Endothelial cell of umbilical vein (primary cell): ENCODE data around the gene SDK2. TPM values are rescaled to one million over a fixed set of nuclear protein-coding genes. Genes with fewer than 3 reads are reported as not detected.

Experiments
- BruUV-seq: library from RNA; stranded (reverse); fragments of 400-500 nt; replicated peaks from 2 replicates; lab custom pipeline; 2021; lab: Mats Ljungman, UMichigan
- CTCF ChIA-PET: fragments of 300-600, 350-600 bp; sonication (Branson Sonifier 250); formaldehyde crosslinking; loops from one replicate; lab custom pipeline; 2021; ENCODE audit warnings: antibody characterized with exemption, inconsistent platforms; lab: Charles Lee
- POLR2A ChIA-PET: fragments of 300-600, 350-600 bp; sonication (Branson Sonifier 250); formaldehyde crosslinking; loops from one replicate; lab custom pipeline; 2021; ENCODE audit warnings: antibody characterized with exemption, inconsistent platforms; lab: Charles Lee
- DNase-seq: peaks from one replicate; pipeline ENCODE4 v3.0.0-alpha.2; 2011; ENCODE audit warnings: low read depth, low spot score
- FAIRE-seq: peaks from 2 replicates; lab custom pipeline; 2011; peaks lifted over from hg19 to GRCh38; lab: Jason Lieb, UNC
- H2AFZ ChIP-seq: 2 replicates; pipeline ENCODE4 v1.6.0; 2012; ENCODE audit warnings: low read depth, low read length, control low read depth, inconsistent platforms
- H3K27ac ChIP-seq: 2 replicates; pipeline ENCODE4 v1.5.1; 2011; ENCODE audit warnings: low read depth, mild to moderate bottlenecking, control low read depth, low read length, moderate library complexity; ENCODE audit not compliant: insufficient read depth
- H3K27me3 ChIP-seq, 2 experiments: 2 replicates each; pipeline versions ENCODE4 v1.6.0 to v1.6.1; 2011; ENCODE audit warnings: low read length in 2 of 2, mixed read lengths in 1 of 2; ENCODE audit not compliant: control insufficient read depth in 2 of 2, insufficient read depth in 2 of 2
- H3K36me3 ChIP-seq, 2 experiments: 2 replicates in 1 of 2; 3 replicates in 1 of 2; pipeline ENCODE4 v1.5.1; 2011; ENCODE audit warnings: low read length in 2 of 2, mild to moderate bottlenecking in 1 of 2, moderate library complexity in 1 of 2; ENCODE audit not compliant: control insufficient read depth in 2 of 2, insufficient read depth in 2 of 2; ENCODE audit errors: extremely low read depth in 1 of 2
- H3K4me1 ChIP-seq: 3 replicates; pipeline ENCODE4 v1.5.1; 2011; ENCODE audit warnings: mild to moderate bottlenecking, low read length; ENCODE audit not compliant: control insufficient read depth, insufficient read depth; ENCODE audit errors: extremely low read depth
- H3K4me2 ChIP-seq: 2 replicates; pipeline ENCODE4 v1.6.1; 2011; ENCODE audit warnings: low read length, control low read depth, mixed read lengths; ENCODE audit not compliant: insufficient read depth
- H3K4me3 ChIP-seq, 3 experiments: fragments of 200-600 bp in 1 of 3; sonication (generic), shearing (Covaris generic) in 1 of 3; replicated peaks in 1 of 3; 2 replicates each; pipeline ENCODE4 v1.5.1; 2011 to 2016; ENCODE audit warnings: control low read depth in 3 of 3, low read length in 3 of 3, mild to moderate bottlenecking in 2 of 3, inconsistent platforms in 1 of 3, low read depth in 1 of 3, moderate library complexity in 1 of 3; ENCODE audit not compliant: insufficient read depth in 1 of 3
- H3K79me2 ChIP-seq: 2 replicates; pipeline ENCODE4 v1.6.0; 2012; ENCODE audit warnings: low read length, inconsistent platforms; ENCODE audit not compliant: control insufficient read depth, insufficient read depth
- H3K9ac ChIP-seq: replicated peaks from 2 replicates; pipeline ENCODE3; 2011; ENCODE audit warnings: low read length, control low read depth; ENCODE audit not compliant: insufficient read depth; ENCODE audit errors: extremely low read depth
- H3K9me1 ChIP-seq: replicated peaks from 3 replicates; pipeline ENCODE4 v1.6.0; 2011; ENCODE audit warnings: mild to moderate bottlenecking, low read length; ENCODE audit not compliant: control insufficient read depth, insufficient read depth; ENCODE audit errors: extremely low read depth
- H3K9me3 ChIP-seq: replicated peaks from 2 replicates; pipeline ENCODE4 v1.5.1; 2012; ENCODE audit warnings: low read length, inconsistent platforms; ENCODE audit not compliant: control insufficient read depth, insufficient read depth
- H4K20me1 ChIP-seq: replicated peaks from 2 replicates; pipeline ENCODE3; 2011; ENCODE audit warnings: mild to moderate bottlenecking, low read length; ENCODE audit not compliant: control insufficient read depth, insufficient read depth; ENCODE audit errors: extremely low read depth
- EZH2 ChIP-seq: IDR thresholded peaks from 2 replicates; pipeline ENCODE4 v1.6.1; 2012; ENCODE audit warnings: borderline replicate concordance, low read depth, mild to moderate bottlenecking, moderate library complexity, low read length, inconsistent platforms; ENCODE audit not compliant: severe bottlenecking
- FOS ChIP-seq: IDR thresholded peaks from 2 replicates; pipeline ENCODE4 v1.6.1; 2011; ENCODE audit warnings: mild to moderate bottlenecking, low read length, moderate library complexity, borderline replicate concordance; ENCODE audit not compliant: insufficient read depth
- JUN ChIP-seq: IDR thresholded peaks from 2 replicates; pipeline ENCODE4 v1.6.1; 2011; ENCODE audit warnings: borderline replicate concordance, low read depth; ENCODE audit not compliant: insufficient read length, insufficient read depth
- POLR2A ChIP-seq: IDR thresholded peaks from 2 replicates; pipeline ENCODE4 v1.6.1; 2012; ENCODE audit warnings: low read depth, mild to moderate bottlenecking, control low read depth, low read length
- dilution Hi-C: fragments of 300-500 bp; cut with MboI; formaldehyde crosslinking; loops from one replicate; pipeline ENCODE4 v1.15.0; 2019; ENCODE audit warnings: low sequenced_read_pairs; ENCODE audit not compliant: extremely low pct_ligation_motif_present
- intact Hi-C: fragments of 100-400 bp; cut with micrococcal nuclease; formaldehyde crosslinking; loops from one replicate; pipeline ENCODE4 v1.10.0; 2022
- polyA plus RNA-seq, 4 experiments: library from polyadenylated mRNA; depleted of rRNA in 3 of 4; stranded (reverse) in 3 of 4; unstranded in 1 of 4; fragments of >200 nt; gene quantifications; 2 replicates each; pipeline versions ENCODE4 v1.2.1 to v1.2.3, GENCODE V29; 2011 to 2012; ENCODE audit warnings: missing spikeins in 1 of 4
- total RNA-seq: library from RNA; stranded (reverse); gene quantifications from 2 replicates; pipeline ENCODE4 v1.2.3, GENCODE V29; 2021
- TF ChIP-seq, protein P1 (sequence below), 2 donors: IDR thresholded peaks; 1 replicate in 1 of 2; 2 replicates in 1 of 2; pipeline ENCODE4 v1.5.1; 2011; ENCODE audit warnings: low read length in 2 of 2, mild to moderate bottlenecking in 2 of 2, moderate library complexity in 2 of 2, control low read depth in 1 of 2, inconsistent platforms in 1 of 2, low read depth in 1 of 2; ENCODE audit not compliant: insufficient read depth in 1 of 2; ENCODE audit errors: extremely low read depth in 1 of 2

Gene SDK2
- total and polyA plus RNA-seq, 2 donors (not counting 3 experiments of a cell fraction or from before 2014, with no cell fraction given) = not detected

- dilution Hi-C loops = no loop called here
- Histone ChIP-seq H3K4me3 (no peak overlapping the region), H3K79me2 (no peaks in the 10 kb centered on the region), H3K27ac (no peak overlapping the region), H3K4me1 (no peaks in the 10 kb centered on the region), H3K9me3 (no peaks in the 10 kb centered on the region), H3K36me3 (no peaks in the 10 kb centered on the region), H2AFZ (no peak overlapping the region), H3K9ac (no peak overlapping the region), H3K4me2 (no peak overlapping the region), H4K20me1 (no peaks in the 10 kb centered on the region), H3K27me3 (no peaks in the 10 kb centered on the region), H3K9me1 (no peaks in the 10 kb centered on the region)
- no peak for TF ChIP-seq POLR2A
- TF ChIP-seq, protein P1, sequence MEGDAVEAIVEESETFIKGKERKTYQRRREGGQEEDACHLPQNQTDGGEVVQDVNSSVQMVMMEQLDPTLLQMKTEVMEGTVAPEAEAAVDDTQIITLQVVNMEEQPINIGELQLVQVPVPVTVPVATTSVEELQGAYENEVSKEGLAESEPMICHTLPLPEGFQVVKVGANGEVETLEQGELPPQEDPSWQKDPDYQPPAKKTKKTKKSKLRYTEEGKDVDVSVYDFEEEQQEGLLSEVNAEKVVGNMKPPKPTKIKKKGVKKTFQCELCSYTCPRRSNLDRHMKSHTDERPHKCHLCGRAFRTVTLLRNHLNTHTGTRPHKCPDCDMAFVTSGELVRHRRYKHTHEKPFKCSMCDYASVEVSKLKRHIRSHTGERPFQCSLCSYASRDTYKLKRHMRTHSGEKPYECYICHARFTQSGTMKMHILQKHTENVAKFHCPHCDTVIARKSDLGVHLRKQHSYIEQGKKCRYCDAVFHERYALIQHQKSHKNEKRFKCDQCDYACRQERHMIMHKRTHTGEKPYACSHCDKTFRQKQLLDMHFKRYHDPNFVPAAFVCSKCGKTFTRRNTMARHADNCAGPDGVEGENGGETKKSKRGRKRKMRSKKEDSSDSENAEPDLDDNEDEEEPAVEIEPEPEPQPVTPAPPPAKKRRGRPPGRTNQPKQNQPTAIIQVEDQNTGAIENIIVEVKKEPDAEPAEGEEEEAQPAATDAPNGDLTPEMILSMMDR (IDR thresholded peaks at IDR 0.05; ENCODE audit: extremely low read depth in 1 of 2, insufficient read depth in 1 of 2, low read depth in 1 of 2, low read length in 2 of 2) = no peak
- TF ChIP-seq EZH2 = no peak
- TF ChIP-seq FOS = no peak
- TF ChIP-seq JUN = no peak
- DNase-seq (no peak), FAIRE-seq (no peak)
- CTCF ChIA-PET = no interaction called here
- POLR2A ChIA-PET = no interaction called here
- intact Hi-C loops = no loop called here
- no TSS peak for BruUV-seq
These were observed 133.1 kb downstream of the SDK2 start for GRCh38 chr17:73510981-73511718.
